Measurements from ENCODE around the gene NEAT1. TPM values are rescaled to one million over a fixed set of nuclear protein-coding genes. Genes with fewer than 3 reads are reported as not detected.

The NEAT1 gene
- total and polyA plus RNA-seq, 2 of the 8 experiments (the other 6 are each of a cell fraction or from before 2014, with no cell fraction given): 2.4 to 10.7 TPM

GRCh38 chr11:65476632-65477148, 54.1 kb downstream of the NEAT1 start:
- H2BK120ac ChIP-seq (replicated peaks; ENCODE audit: low read depth, low read length): no peak overlapping the region
- no peaks in the 10 kb centered on the region for H3K27me3 ChIP-seq (replicated peaks in 1 of 4; ENCODE audit: control insufficient read depth in 3 of 4, extremely low read depth in 1 of 4, insufficient read depth in 3 of 4, low read length in 3 of 4)
- POLR2A ChIA-PET (ENCODE audit: partially characterized antibody): interaction anchor here (0.8 to 26.0 kb wide), 12 partner anchors 10 to 117 kb away, joined by 3 to 1447 read pairs (median 6); partner anchors contain the start of genes MALAT1, NEAT1 and SCYL1
- H3K18ac ChIP-seq (ENCODE audit: extremely low read depth, low read length): no peak overlapping the region
- H3K4me1 ChIP-seq (replicated peaks in 1 of 4; ENCODE audit: control insufficient read depth in 3 of 4, insufficient read depth in 4 of 4, low read length in 3 of 4): peaks cover 0 to 20% (median 16%) of the 10 kb centered on the region in 4 experiments; a peak in 5 of 7 replicates
- no peak for FAIRE-seq
- peaks cover 3% of the 10 kb centered on the region; the same call in 1 of the 2 replicates for H3K79me1 ChIP-seq (ENCODE audit: low read depth, low read length)
- H3K4me2 ChIP-seq (ENCODE audit: insufficient read depth in 1 of 2, low read depth in 2 of 2, low read length in 2 of 2): peak overlapping the region; percentile 84 to 88
- H4K91ac ChIP-seq (replicated peaks; ENCODE audit: insufficient read length, low read length): peak overlapping the region; percentile 45
- 0 out of 2 replicates have a peak overlapping the region, but pooled peaks have one; percentile 56 for H2BK20ac ChIP-seq (ENCODE audit: low read length)
- H4K8ac ChIP-seq (ENCODE audit: extremely low read depth, insufficient read depth, low read length): peak overlapping the region; percentile 97; the same call in 1 of the 2 replicates
- peak overlapping the region; percentile 78 for H4K5ac ChIP-seq (ENCODE audit: insufficient read length, low read depth, low read length)
- H3K23me2 ChIP-seq (ENCODE audit: low read depth, low read length): peaks cover 9% of the 10 kb centered on the region
- H4K20me1 ChIP-seq (replicated peaks in 1 of 2; ENCODE audit: control insufficient read depth in 1 of 2, insufficient read depth in 2 of 2, low read length in 2 of 2): no peaks in the 10 kb centered on the region
- H2BK15ac ChIP-seq (ENCODE audit: low read length): no peak overlapping the region
- peak overlapping the region; percentile 60; the same call in 1 of the 2 replicates for H2BK12ac ChIP-seq (ENCODE audit: low read depth, low read length)
- WGBS, 2 experiments (ENCODE audit: extremely low coverage in 1 of 2, insufficient coverage in 1 of 2, insufficient read length in 1 of 2, insufficient replicate concordance in 2 of 2, low coverage in 1 of 2, low lambda C conversion rate in 2 of 2, missing lambda C conversion rate in 1 of 2): 68% methylated on average over 10 of the region's 10 CpGs; no CpG with 5 or more reads in 1 of the 2 experiments
- 0 out of 4 replicates have a peak, but pooled peaks cover 0 to 7% of the 10 kb centered on the region in 2 experiments for H3K79me2 ChIP-seq (ENCODE audit: control insufficient read depth in 1 of 2, insufficient read depth in 2 of 2, low read length in 2 of 2)
- no peak overlapping the region for H2AFZ ChIP-seq (ENCODE audit: low read length)
- peak overlapping the region; percentile 98 for H2AK5ac ChIP-seq (ENCODE audit: low read depth, low read length)
- H3K9me3 ChIP-seq (ENCODE audit: insufficient read depth in 2 of 2, low read depth in 1 of 2, low read length in 1 of 2): no peaks in the 10 kb centered on the region
- H3K14ac ChIP-seq (ENCODE audit: insufficient read length): no peak overlapping the region
- H3K27ac ChIP-seq (ENCODE audit: low read depth, low read length): peak overlapping the region; percentile 90; the same call in 1 of the 2 replicates
- H3K9ac ChIP-seq (replicated peaks in 1 of 4; ENCODE audit: extremely low read depth in 1 of 4, low read depth in 3 of 4, low read length in 3 of 4): peak overlapping the region; percentile 77 to 91 (median 82)
- CTCF ChIA-PET (ENCODE audit: partially characterized antibody): interaction anchor here (2.0 to 26.0 kb wide), 4 partner anchors 16 to 97 kb away, joined by 5 to 809 read pairs (median 230); partner anchors contain the start of genes MALAT1 and NEAT1
- H3K56ac ChIP-seq (replicated peaks; ENCODE audit: insufficient read length, low read depth, low read length): peak overlapping the region; percentile 88
- peak overlapping the region; percentile 60 to 86 (median 74) for H3K4me3 ChIP-seq (ENCODE audit: extremely low read depth in 1 of 4, insufficient read depth in 2 of 4, low read depth in 3 of 4, low read length in 4 of 4)
- peak overlapping the region; percentile 95 for H2BK5ac ChIP-seq (ENCODE audit: low read depth, low read length)
- no peaks in the 10 kb centered on the region for H3K36me3 ChIP-seq (ENCODE audit: control insufficient read depth in 2 of 4, insufficient read depth in 4 of 4, low read length in 3 of 4)
- no peak overlapping the region for H3K23ac ChIP-seq (ENCODE audit: insufficient read length)
- DNase-seq (ENCODE audit: low read depth in 1 of 2, low spot score in 2 of 2): no peak
- peak overlapping the region; percentile 70 for H3K4ac ChIP-seq (replicated peaks; ENCODE audit: insufficient read length, low read depth, low read length)
- no peak for TF ChIP-seq GABPA (IDR thresholded peaks at IDR 0.05; ENCODE audit: borderline replicate concordance, insufficient read depth, low read length)
- TF ChIP-seq JUN (IDR thresholded peaks at IDR 0.05; ENCODE audit: low read depth, low read length): no peak
- no peak for TF ChIP-seq CTBP2 (IDR thresholded peaks at IDR 0.05; ENCODE audit: borderline replicate concordance, insufficient read depth, insufficient read length, low read length)
- no peak for TF ChIP-seq TBP (IDR thresholded peaks at IDR 0.05; ENCODE audit: low read depth, low read length)
- TF ChIP-seq FOSL1 (IDR thresholded peaks at IDR 0.05; ENCODE audit: insufficient read depth, low read depth, low read length): no peak
- no peak for TF ChIP-seq POLR2AphosphoS5 (IDR thresholded peaks at IDR 0.05; ENCODE audit: low read depth, low read length)
- no peak for TF ChIP-seq RBBP5 (IDR thresholded peaks at IDR 0.05; ENCODE audit: borderline replicate concordance, low read depth, low read length)
- no peak for TF ChIP-seq YY1 (IDR thresholded peaks at IDR 0.05; ENCODE audit: low read depth, low read length)
- no peak for TF ChIP-seq CHD2 (IDR thresholded peaks at IDR 0.05; ENCODE audit: low read length)
- no peak for TF ChIP-seq KDM4A (IDR thresholded peaks at IDR 0.05; ENCODE audit: low read depth, low read length, severe bottlenecking)
- TF ChIP-seq POLR2A (IDR thresholded peaks at IDR 0.05; ENCODE audit: control extremely low read depth in 1 of 2, low read depth in 2 of 2, low read length in 2 of 2): no peak
- no peak for TF ChIP-seq CEBPB (IDR thresholded peaks at IDR 0.05; ENCODE audit: low read depth, low read length)
- no peak for TF ChIP-seq JUND (IDR thresholded peaks at IDR 0.05; ENCODE audit: low read length)
- TF ChIP-seq RFX5 (IDR thresholded peaks at IDR 0.05; ENCODE audit: borderline replicate concordance, low read depth, low read length): no peak

Data from H1 (cell line).